Measurements from ENCODE around the gene CCDC71L.

- TF ChIP-seq CTCF (conservative IDR thresholded peaks at IDR 0.05 in 1 of 2, IDR thresholded peaks at IDR 0.05 in 1 of 2; ENCODE audit: low read depth in 1 of 2, low read length in 2 of 2) (no peak), EZH2 (IDR thresholded peaks at IDR 0.05; ENCODE audit: low read length, missing control alignments) (no peak)
Measured at GRCh38 chr7:106643216-106644000, 17.6 kb downstream of the CCDC71L start.
